ENCODE results near the gene TASOR2.

DNA sequence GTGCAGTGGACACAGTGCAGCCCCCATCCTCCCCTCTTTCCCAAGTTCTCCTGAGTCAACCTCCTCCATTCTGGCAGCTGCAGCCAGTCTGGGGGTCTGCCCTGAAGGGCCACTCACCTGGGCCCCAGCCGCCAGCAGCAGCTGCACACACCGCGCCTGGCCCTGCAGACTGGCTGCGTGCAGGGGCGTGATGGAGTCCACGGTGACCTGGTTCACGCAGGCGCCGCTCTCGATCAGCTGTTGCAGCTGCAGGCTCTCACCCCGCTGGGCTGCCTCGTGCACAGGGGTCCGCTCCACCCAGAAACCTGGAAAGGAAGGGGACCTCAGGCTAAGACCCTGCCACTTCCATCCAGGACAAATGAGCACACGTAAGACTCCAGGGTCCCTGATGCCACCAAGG, 31.9 kb upstream of the TASOR2 start:
- TF ChIP-seq, protein P1, sequence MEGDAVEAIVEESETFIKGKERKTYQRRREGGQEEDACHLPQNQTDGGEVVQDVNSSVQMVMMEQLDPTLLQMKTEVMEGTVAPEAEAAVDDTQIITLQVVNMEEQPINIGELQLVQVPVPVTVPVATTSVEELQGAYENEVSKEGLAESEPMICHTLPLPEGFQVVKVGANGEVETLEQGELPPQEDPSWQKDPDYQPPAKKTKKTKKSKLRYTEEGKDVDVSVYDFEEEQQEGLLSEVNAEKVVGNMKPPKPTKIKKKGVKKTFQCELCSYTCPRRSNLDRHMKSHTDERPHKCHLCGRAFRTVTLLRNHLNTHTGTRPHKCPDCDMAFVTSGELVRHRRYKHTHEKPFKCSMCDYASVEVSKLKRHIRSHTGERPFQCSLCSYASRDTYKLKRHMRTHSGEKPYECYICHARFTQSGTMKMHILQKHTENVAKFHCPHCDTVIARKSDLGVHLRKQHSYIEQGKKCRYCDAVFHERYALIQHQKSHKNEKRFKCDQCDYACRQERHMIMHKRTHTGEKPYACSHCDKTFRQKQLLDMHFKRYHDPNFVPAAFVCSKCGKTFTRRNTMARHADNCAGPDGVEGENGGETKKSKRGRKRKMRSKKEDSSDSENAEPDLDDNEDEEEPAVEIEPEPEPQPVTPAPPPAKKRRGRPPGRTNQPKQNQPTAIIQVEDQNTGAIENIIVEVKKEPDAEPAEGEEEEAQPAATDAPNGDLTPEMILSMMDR (IDR thresholded peaks at IDR 0.05), result no peak
- no peak for TF ChIP-seq POLR2A (IDR thresholded peaks at IDR 0.05)

Data from testis (tissue), 2 donors.